ENCODE data around the gene GRIA3.
"Not testable (repeated sequence)": the region's sequence is repeated elsewhere in the genome, so short reads cannot be mapped to it uniquely, and the experiment has no call there.

The GRIA3 gene

GRCh38 chrX:123476611-123477219 is 292.6 kb downstream of the GRIA3 start:
- DNase-seq: no peak

- DNase-seq: no peak
Measured at GRCh38 chrX:123477673-123478072, 293.6 kb downstream of the GRIA3 start.

GRCh38 chrX:123481913-123482851 is 298.1 kb downstream of the GRIA3 start:
- DNase-seq: no peak

GRCh38 chrX:123486297-123486696 is 302.2 kb downstream of the GRIA3 start:
- no peak for DNase-seq

GRCh38 chrX:123487236-123487635 is 303.2 kb downstream of the GRIA3 start:
- no peak for DNase-seq

GRCh38 chrX:123487669-123488068 is 303.6 kb downstream of the GRIA3 start:
- DNase-seq: no peak

DNA sequence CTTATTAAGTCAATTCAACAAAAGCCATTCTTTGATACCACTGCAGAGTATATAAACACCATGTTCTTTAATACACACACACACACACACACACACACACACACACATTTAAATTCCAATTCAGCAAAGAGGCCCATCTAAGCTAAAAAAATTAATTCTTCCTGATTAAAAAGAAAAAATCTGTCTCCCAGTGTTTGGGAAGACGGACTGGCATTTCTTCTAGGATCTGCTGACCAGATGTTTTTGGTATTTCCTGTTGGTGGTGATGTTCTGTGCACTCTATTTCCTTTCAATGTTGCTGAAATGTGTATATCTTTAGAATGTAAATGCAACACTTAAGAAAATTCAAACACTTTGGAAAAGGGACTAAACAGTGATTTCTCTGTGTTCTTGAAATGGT is 304.9 kb downstream of the GRIA3 start:
- no peak for DNase-seq

DNA sequence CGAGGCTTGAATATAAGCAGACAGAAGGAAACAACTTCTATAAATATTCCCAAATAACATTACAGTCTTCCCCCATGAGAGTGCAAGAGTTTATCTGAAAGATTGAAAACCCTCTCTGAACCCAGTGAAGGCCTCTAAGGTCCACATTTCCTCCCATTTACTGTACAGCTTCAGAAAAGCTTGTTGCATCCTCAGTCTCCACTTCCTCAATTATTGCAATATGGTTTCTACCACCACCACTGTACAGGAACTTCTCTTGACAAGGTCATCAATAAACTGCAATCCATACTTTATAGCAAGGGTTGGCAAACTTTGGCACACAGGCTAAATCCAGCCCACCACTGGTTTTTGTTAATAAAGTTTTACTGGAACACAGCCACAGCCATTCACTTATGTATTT is 309.8 kb downstream of the GRIA3 start:
- DNase-seq: no peak

DNA sequence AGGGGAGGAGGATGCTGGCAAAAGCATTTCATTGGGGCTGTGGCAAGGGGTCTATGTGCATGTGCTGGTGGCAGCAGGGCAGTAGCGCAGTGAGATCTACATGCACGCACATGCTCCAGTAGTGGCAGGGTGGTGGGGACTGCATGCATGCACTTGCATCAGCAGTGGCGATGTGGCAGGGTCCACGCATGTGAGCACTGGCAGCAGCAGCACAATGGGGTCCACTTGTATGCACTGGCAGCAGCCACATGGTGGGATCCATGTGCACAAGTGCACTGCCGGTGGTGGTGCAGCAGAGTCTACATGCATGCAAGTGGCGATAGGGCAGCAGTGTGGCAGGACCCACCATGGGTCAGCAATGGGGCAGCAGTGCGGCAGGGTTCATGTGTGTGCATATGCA is 315.7 kb downstream of the GRIA3 start:
- DNase-seq: no peak

- DNase-seq: no peak
Measured at GRCh38 chrX:123504047-123504446, 320.0 kb downstream of the GRIA3 start.

GRCh38 chrX:123504630-123505270 is 320.7 kb downstream of the GRIA3 start:
- no peak for DNase-seq

DNA sequence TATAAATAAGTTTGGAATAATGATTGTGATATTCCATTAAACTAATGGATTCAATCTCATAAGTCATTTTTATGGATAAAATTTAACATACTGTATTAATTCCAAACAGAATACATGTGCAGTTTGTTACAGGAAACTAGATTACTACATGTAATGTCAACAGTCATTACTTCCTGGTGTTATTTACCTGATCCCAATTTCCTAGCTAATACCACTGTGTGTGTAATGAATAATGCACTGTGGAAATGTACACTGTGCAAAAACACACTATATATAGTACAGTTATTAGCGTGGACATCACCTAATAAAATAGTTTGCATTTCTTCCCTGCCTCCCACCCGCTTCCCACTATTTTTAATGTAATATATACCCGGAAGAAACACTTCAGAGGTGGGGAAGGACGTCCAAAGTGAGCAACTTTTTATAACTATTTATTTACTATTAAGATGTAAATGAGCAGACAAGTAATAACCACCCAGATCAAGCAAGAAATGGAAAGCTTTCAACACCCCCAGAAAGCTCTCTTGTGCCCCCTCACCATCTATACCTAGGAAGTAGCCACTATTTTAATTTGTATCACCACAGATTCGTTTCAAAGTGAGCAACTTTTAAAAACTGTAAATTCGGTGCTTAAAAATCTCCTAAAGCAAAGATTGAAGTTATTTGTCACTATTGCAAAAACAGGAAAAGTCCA is 329.7 kb downstream of the GRIA3 start:
- no peak for DNase-seq

DNA sequence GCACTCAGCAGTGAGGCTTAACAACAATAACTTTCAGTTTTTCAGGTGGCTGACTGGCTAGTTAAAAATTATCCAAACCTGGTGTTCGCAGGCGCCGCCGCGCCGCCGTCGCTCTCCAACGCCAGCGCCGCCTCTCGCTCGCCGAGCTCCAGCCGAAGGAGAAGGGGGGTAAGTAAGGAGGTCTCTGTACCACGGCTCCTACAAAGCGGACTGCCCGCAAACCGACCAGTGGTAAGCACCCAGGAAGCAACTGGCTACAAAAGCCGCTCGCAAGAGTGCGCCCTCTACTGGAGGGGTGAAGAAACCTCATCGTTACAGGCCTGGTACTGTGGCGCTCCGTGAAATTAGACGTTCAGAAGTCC is 330.2 kb downstream of the GRIA3 start:
- peak; percentile 6 for DNase-seq

DNA sequence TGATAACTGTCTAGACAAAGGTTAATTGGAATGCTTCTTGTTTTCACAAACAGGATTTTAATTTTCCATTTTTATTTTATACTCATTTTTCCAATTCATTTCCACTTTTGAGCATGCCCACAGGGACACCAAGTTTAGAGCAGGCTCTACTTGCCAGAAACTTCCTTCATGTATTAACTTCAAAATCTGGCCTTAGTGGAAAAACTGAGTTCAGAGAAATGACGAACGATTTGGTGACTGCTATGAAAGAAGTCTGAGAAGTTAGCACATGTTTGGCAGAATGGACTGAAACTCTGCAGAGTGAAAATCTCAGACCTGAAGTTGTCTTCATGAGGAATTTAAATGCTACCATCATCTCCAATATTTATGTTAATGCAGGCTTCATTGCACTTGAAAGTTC is 334.7 kb downstream of the GRIA3 start:
- DNase-seq: no peak

DNA sequence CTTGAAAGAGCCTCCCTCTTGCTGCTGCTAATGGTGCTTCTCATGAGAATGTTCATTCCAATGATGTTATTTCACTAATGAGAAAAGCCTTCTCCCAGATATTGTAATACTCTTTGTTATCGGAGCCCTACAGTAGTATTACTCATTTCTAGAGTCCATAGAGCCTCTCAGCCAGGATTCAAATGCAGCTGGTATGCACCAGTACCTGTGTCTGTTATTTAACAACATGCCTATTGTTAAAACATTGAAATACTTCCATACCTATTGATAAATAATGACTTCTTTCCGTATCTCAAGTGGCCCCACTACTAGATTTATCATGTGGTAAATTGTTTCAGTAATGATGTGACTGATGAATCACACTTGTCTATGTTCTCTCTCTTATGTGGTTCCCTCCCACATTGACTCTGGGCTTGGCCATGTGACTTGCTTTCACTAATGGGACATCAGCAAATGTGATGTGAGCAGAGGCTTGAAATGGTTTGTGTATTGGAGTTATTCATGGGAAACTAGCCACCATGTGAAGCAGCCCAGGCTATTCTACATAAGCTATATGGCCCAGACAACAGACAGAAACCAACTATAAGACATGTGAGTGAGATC is 341.1 kb downstream of the GRIA3 start:
- no peak for DNase-seq

DNA sequence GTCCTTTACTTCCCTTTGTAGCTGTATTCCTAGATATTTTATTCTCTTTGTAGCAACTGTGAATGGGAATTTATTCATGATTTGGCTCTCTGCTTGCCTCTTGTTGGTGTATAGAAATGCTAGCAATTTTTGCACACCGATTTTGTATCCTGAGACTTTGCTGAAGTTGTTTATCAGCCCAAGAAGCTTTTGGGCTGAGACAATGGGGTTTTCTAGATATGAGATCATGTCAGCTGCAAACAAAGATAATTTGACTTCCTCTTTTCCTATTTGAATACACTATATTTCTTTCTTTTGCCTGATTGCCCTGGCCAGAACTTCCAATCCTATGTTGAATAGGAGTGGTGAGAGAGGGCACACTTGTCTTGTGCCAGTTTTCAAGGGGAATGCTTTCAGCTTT is 346.6 kb downstream of the GRIA3 start:
- DNase-seq: not testable (repeated sequence)

Measured in hematopoietic multipotent progenitor cell treated with erythropoietin and hydrocortisone succinate and interleukin-3 and kit ligand, for 8 days (in vitro differentiated cells).